K562 (cell line): ENCODE measurements around the gene PDIA4. TPM values are rescaled to one million over a fixed set of nuclear protein-coding genes. Genes with fewer than 3 reads are reported as not detected.

ENCODE experiments used
- AFF1 ChIP-seq, 2 experiments: fragments of 450-650 bp; IDR thresholded peaks; 2 replicates each; pipeline ENCODE4 v1.6.1; 2018; ENCODE audit warnings: mild to moderate bottlenecking in 2 of 2, low read depth in 1 of 2; ENCODE audit not compliant: partially characterized antibody in 2 of 2
- SAFB ChIP-seq: fragments of 200-400 bp; formaldehyde crosslinking; IDR thresholded peaks from 2 replicates; pipeline ENCODE4 v1.6.1; 2017; ENCODE audit warnings: low read depth, low read length, borderline replicate concordance
- ZFPM2 ChIP-seq: fragments of 250-450 bp; sonication (Bioruptor Pico); IDR thresholded peaks from 2 replicates; pipeline ENCODE4 v1.5.1; 2022; ENCODE audit warnings: mild to moderate bottlenecking
- ZNF347 ChIP-seq: fragments of 450-650 bp; formaldehyde crosslinking; IDR thresholded peaks from 2 replicates; pipeline ENCODE4 v1.4.0; 2020; ENCODE audit warnings: low read depth, mild to moderate bottlenecking, moderate library complexity
- polyA plus RNA-seq, 8 experiments: library from polyadenylated mRNA; depleted of rRNA in 4 of 8; stranded (reverse) in 5 of 8; unstranded in 3 of 8; fragments of >200 nt; fragmentation: Nextera tagmentation in 2 of 8; fragmentation: Illumina TruSeq in 1 of 8; extraction: Ambion mirVana in 2 of 8; extraction: Trizol in 1 of 8; gene quantifications; 2 replicates each; pipeline versions ENCODE4 v1.2.1 to v1.2.3, GENCODE V29; 2011 to 2014; ENCODE audit warnings: inconsistent platforms in 1 of 8, missing spikeins in 1 of 8
- total RNA-seq, 7 experiments: library from RNA; depleted of rRNA in 6 of 7; stranded (reverse); fragments of >200 nt in 6 of 7; fragmentation: Illumina TruSeq in 2 of 7; extraction: Trizol in 2 of 7; gene quantifications; 2 replicates each; pipeline versions ENCODE4 v1.2.1 to v1.2.3, GENCODE V29; 2011 to 2021; ENCODE audit warnings: low replicate concordance in 1 of 7
- TF ChIP-seq, protein P1 (sequence below): fragments of 250-450 bp; sonication (Bioruptor Pico); IDR thresholded peaks from 2 replicates; pipeline ENCODE4 v1.4.0; 2020; ENCODE audit warnings: mild to moderate bottlenecking, moderate library complexity
- TF ChIP-seq, protein P2 (sequence below): fragments of 200-600 bp; sonication (generic); IDR thresholded peaks from one replicate; pipeline ENCODE4 v1.6.1; 2012; ENCODE audit warnings: mild to moderate bottlenecking, low read depth, low read length, inconsistent platforms

The PDIA4 gene
- total and polyA plus RNA-seq, 9 of the 15 experiments (the other 6 are each of a cell fraction or from before 2014, with no cell fraction given) = 9.1 to 175 (median 146) TPM

DNA sequence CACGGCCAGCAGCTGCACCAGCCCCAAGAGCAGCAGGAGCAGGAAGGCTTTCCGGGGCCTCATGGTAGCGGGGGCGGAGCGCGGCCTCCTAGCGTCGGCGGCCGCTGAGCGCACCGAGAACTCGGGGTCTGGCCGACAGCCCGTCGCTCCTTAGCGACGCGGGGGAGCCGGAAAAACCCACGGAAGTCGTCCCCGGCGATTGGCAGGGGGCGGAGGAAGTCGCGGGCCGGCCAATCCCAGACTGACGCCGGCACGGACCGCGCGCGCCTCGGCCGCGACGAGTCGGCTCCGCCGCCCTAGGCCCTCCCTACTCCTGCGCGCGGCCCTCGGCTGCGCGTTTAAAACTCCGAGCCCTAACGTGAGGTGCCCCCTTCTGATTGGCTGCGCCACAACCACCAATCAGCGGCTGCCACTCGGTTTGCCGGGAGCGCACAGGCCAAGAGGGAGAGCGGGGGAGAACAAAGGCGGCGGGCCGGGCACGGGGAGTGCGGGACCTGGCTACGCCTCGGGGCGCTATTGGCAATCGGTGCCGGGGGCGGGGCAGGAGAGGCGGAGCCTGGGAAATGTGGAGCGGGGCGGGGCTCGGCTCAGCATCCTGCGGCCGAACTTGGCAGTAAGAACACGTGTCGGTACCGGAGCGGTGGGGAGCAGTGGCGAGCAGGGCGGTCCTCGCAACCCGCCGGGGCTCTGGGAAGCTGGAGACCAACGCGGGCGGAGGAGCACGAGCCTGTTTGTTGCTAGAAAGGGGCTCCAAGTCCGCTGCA is at the start of gene PDIA4 (continued):
- TF ChIP-seq, protein P1, sequence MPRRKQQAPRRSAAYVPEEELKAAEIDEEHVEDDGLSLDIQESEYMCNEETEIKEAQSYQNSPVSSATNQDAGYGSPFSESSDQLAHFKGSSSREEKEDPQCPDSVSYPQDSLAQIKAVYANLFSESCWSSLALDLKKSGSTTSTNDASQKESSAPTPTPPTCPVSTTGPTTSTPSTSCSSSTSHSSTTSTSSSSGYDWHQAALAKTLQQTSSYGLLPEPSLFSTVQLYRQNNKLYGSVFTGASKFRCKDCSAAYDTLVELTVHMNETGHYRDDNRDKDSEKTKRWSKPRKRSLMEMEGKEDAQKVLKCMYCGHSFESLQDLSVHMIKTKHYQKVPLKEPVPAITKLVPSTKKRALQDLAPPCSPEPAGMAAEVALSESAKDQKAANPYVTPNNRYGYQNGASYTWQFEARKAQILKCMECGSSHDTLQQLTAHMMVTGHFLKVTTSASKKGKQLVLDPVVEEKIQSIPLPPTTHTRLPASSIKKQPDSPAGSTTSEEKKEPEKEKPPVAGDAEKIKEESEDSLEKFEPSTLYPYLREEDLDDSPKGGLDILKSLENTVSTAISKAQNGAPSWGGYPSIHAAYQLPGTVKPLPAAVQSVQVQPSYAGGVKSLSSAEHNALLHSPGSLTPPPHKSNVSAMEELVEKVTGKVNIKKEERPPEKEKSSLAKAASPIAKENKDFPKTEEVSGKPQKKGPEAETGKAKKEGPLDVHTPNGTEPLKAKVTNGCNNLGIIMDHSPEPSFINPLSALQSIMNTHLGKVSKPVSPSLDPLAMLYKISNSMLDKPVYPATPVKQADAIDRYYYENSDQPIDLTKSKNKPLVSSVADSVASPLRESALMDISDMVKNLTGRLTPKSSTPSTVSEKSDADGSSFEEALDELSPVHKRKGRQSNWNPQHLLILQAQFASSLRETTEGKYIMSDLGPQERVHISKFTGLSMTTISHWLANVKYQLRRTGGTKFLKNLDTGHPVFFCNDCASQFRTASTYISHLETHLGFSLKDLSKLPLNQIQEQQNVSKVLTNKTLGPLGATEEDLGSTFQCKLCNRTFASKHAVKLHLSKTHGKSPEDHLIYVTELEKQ (CRISPR knock-in tag) = no peak
- TF ChIP-seq ZFPM2 = no peak
- TF ChIP-seq AFF1 (IDR thresholded peaks at IDR 0.05; ENCODE audit: low read depth in 1 of 2, partially characterized antibody in 2 of 2) = no peak
- TF ChIP-seq, protein P2, sequence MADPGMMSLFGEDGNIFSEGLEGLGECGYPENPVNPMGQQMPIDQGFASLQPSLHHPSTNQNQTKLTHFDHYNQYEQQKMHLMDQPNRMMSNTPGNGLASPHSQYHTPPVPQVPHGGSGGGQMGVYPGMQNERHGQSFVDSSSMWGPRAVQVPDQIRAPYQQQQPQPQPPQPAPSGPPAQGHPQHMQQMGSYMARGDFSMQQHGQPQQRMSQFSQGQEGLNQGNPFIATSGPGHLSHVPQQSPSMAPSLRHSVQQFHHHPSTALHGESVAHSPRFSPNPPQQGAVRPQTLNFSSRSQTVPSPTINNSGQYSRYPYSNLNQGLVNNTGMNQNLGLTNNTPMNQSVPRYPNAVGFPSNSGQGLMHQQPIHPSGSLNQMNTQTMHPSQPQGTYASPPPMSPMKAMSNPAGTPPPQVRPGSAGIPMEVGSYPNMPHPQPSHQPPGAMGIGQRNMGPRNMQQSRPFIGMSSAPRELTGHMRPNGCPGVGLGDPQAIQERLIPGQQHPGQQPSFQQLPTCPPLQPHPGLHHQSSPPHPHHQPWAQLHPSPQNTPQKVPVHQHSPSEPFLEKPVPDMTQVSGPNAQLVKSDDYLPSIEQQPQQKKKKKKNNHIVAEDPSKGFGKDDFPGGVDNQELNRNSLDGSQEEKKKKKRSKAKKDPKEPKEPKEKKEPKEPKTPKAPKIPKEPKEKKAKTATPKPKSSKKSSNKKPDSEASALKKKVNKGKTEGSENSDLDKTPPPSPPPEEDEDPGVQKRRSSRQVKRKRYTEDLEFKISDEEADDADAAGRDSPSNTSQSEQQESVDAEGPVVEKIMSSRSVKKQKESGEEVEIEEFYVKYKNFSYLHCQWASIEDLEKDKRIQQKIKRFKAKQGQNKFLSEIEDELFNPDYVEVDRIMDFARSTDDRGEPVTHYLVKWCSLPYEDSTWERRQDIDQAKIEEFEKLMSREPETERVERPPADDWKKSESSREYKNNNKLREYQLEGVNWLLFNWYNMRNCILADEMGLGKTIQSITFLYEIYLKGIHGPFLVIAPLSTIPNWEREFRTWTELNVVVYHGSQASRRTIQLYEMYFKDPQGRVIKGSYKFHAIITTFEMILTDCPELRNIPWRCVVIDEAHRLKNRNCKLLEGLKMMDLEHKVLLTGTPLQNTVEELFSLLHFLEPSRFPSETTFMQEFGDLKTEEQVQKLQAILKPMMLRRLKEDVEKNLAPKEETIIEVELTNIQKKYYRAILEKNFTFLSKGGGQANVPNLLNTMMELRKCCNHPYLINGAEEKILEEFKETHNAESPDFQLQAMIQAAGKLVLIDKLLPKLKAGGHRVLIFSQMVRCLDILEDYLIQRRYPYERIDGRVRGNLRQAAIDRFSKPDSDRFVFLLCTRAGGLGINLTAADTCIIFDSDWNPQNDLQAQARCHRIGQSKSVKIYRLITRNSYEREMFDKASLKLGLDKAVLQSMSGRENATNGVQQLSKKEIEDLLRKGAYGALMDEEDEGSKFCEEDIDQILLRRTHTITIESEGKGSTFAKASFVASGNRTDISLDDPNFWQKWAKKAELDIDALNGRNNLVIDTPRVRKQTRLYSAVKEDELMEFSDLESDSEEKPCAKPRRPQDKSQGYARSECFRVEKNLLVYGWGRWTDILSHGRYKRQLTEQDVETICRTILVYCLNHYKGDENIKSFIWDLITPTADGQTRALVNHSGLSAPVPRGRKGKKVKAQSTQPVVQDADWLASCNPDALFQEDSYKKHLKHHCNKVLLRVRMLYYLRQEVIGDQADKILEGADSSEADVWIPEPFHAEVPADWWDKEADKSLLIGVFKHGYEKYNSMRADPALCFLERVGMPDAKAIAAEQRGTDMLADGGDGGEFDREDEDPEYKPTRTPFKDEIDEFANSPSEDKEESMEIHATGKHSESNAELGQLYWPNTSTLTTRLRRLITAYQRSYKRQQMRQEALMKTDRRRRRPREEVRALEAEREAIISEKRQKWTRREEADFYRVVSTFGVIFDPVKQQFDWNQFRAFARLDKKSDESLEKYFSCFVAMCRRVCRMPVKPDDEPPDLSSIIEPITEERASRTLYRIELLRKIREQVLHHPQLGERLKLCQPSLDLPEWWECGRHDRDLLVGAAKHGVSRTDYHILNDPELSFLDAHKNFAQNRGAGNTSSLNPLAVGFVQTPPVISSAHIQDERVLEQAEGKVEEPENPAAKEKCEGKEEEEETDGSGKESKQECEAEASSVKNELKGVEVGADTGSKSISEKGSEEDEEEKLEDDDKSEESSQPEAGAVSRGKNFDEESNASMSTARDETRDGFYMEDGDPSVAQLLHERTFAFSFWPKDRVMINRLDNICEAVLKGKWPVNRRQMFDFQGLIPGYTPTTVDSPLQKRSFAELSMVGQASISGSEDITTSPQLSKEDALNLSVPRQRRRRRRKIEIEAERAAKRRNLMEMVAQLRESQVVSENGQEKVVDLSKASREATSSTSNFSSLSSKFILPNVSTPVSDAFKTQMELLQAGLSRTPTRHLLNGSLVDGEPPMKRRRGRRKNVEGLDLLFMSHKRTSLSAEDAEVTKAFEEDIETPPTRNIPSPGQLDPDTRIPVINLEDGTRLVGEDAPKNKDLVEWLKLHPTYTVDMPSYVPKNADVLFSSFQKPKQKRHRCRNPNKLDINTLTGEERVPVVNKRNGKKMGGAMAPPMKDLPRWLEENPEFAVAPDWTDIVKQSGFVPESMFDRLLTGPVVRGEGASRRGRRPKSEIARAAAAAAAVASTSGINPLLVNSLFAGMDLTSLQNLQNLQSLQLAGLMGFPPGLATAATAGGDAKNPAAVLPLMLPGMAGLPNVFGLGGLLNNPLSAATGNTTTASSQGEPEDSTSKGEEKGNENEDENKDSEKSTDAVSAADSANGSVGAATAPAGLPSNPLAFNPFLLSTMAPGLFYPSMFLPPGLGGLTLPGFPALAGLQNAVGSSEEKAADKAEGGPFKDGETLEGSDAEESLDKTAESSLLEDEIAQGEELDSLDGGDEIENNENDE = peak; percentile 47
- peak; percentile 66; the same call in 1 of the 2 replicates for TF ChIP-seq SAFB
- TF ChIP-seq ZNF347 (CRISPR knock-in tag) = no peak
